Sigmoid colon (tissue), 4 donors: ENCODE data around the gene SHISA8.

ENCODE experiments used
- CTCF ChIP-seq, 4 experiments: fragments of 450-650 bp in 3 of 4; fragments of 200-600 bp in 1 of 4; IDR thresholded peaks; one replicate each; pipeline ENCODE4 v1.5.1; 2016 to 2019; ENCODE audit warnings: antibody characterized with exemption in 4 of 4, mild to moderate bottlenecking in 3 of 4, moderate library complexity in 2 of 4
- POLR2AphosphoS5 ChIP-seq, 4 donors: sonication (generic); formaldehyde crosslinking; IDR thresholded peaks; one replicate each; pipeline ENCODE4 v1.6.1; 2017; ENCODE audit warnings: antibody characterized with exemption in 4 of 4

GRCh38 chr22:41949297-41949965, 34.6 kb upstream of the SHISA8 start:
- TF ChIP-seq CTCF (IDR thresholded peaks at IDR 0.05) (no peak), POLR2AphosphoS5 (IDR thresholded peaks at IDR 0.05) (no peak)
